Measurements from ENCODE around the gene ELL. TPM values are rescaled to one million over a fixed set of nuclear protein-coding genes. Genes with fewer than 3 reads are reported as not detected.
A peak's percentile ranks its signal among the peaks of the same experiment; 100 is the strongest.

Gene ELL
- total RNA-seq, 1 experiment from 2014 or later = 17.0 TPM

DNA sequence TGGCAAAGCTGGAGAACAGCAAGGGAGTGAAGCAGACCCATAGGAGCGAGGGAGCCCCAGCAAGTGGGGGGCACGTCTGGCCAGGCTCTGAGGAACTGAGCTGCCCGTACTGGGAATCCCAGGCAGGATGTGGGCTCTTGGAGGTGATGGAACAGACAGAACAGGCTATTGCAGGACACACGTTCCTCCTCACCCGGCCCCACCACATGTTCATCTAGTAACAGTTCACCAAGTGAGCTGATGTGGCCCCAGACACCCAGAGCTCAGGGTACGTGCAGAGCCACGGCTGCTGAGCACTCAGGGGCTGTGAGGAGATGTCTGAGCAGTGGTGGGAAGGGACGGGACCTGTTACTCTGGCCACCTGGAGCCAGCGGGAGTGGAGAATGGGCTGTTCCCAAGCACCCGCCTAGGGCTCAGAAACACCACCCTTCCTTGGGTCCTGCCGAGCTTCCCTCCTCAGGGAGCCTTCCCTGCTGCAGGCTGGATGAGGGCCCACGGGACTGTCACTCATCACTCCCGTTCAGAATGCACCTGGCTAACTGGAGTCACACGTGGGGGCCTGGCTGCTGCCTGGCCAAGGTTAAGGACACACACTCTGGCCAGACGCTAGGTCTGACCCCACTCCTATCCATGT, 18.4 kb downstream of the ELL start:
- H3K23me2 ChIP-seq (ENCODE audit: insufficient read length, low read depth, low read length, poor library complexity, severe bottlenecking) = no peaks in the 10 kb centered on the region
- no peak overlapping the region for H3K27ac ChIP-seq (ENCODE audit: insufficient read length, low read depth, low read length)
- no peak overlapping the region for H2AK5ac ChIP-seq (ENCODE audit: insufficient read length, low read length)
- no peak overlapping the region for H2BK120ac ChIP-seq (ENCODE audit: low read depth, low read length, poor library complexity, severe bottlenecking)
- no peak overlapping the region for H2BK20ac ChIP-seq (ENCODE audit: low read depth, low read length, poor library complexity, severe bottlenecking)
- no peaks in the 10 kb centered on the region; the same call in 1 of the 2 replicates for H3K27me3 Mint-ChIP-seq (ENCODE audit: low read depth)
- no peak overlapping the region for H4K5ac ChIP-seq (ENCODE audit: insufficient read length, low read depth, low read length)
- H3K23ac ChIP-seq (ENCODE audit: insufficient read length, low read depth, low read length) = no peak overlapping the region
- no peak overlapping the region for H3K18ac ChIP-seq (ENCODE audit: insufficient read length, low read depth, low read length)
- H3K9ac ChIP-seq (ENCODE audit: extremely low read depth, insufficient read length, low read length) = no peak overlapping the region
- no peak overlapping the region for H3K4ac ChIP-seq (ENCODE audit: low read depth, low read length)
- H4K20me1 ChIP-seq (ENCODE audit: control insufficient read depth, insufficient read depth, insufficient read length) = peaks cover 3% of the 10 kb centered on the region
- H2BK15ac ChIP-seq (ENCODE audit: low read depth, low read length) = no peak overlapping the region
- no peak overlapping the region for H3K4me3 Mint-ChIP-seq
- no peak for DNase-seq
- no peaks in the 10 kb centered on the region; the same call in 1 of the 2 replicates for H3K79me2 ChIP-seq (ENCODE audit: insufficient read depth, low read length)
- H3K36me3 Mint-ChIP-seq (ENCODE audit: insufficient read depth in 1 of 3, low read depth in 3 of 3) = no peaks in the 10 kb centered on the region; a peak in 1 of 7 replicates
- TF ChIP-seq CTCF (conservative IDR thresholded peaks at IDR 0.05) = no peak
- H2BK5ac ChIP-seq (ENCODE audit: insufficient read length, low read length) = no peak overlapping the region
- no peak overlapping the region for H4K8ac ChIP-seq (replicated peaks; ENCODE audit: insufficient read length, low read depth, low read length)
- no peak overlapping the region for H2BK12ac ChIP-seq (ENCODE audit: insufficient read length, low read depth, low read length)
- H3K56ac ChIP-seq (ENCODE audit: insufficient read length, low read depth, low read length) = no peak overlapping the region
- H4K91ac ChIP-seq (ENCODE audit: insufficient read length, low read depth, low read length) = no peak overlapping the region
- no peaks in the 10 kb centered on the region for H3K9me3 ChIP-seq (ENCODE audit: control insufficient read depth, low read depth, low read length)
- peaks cover 8 to 10% of the 10 kb centered on the region in 2 experiments for H3K4me1 Mint-ChIP-seq
- H3K4me1 ChIP-seq (ENCODE audit: insufficient read depth, low read length) = no peaks in the 10 kb centered on the region
- H3K27me3 ChIP-seq (ENCODE audit: insufficient read depth, low read length) = no peaks in the 10 kb centered on the region
- no CpG with 5 or more reads among the region's 15 CpGs for WGBS (ENCODE audit: extremely low coverage, insufficient read length, low lambda C conversion rate)
- H2AFZ ChIP-seq (ENCODE audit: low read length) = no peak overlapping the region
- no peak overlapping the region for H3K4me2 ChIP-seq (ENCODE audit: insufficient read depth, insufficient read length, low read length)
- H3T11ph ChIP-seq (ENCODE audit: low read length) = no peak overlapping the region
- no peaks in the 10 kb centered on the region for H3K9me3 Mint-ChIP-seq
- peak overlapping the region in 2 of 3 experiments; percentile 28 to 95; a peak in 4 of 7 replicates for H3K27ac Mint-ChIP-seq
- H3K14ac ChIP-seq (ENCODE audit: insufficient read depth, low read length) = no peak overlapping the region; the same call in 1 of the 2 replicates
- H3K79me1 ChIP-seq (ENCODE audit: insufficient read depth, low read depth, low read length, poor library complexity, severe bottlenecking) = no peaks in the 10 kb centered on the region
